ENCODE results near the gene KLHL42. TPM values are rescaled to one million over a fixed set of nuclear protein-coding genes. Genes with fewer than 3 reads are reported as not detected.
A peak's percentile ranks its signal among the peaks of the same experiment; 100 is the strongest.

Gene KLHL42
- total RNA-seq, 3 donors from 2014 or later = 11.7 to 14.3 (median 14.0) TPM

GRCh38 chr12:27797301-27798025 lies 17.4 kb downstream of the KLHL42 start:
- Mint-ChIP-seq H3K36me3 (ENCODE audit: insufficient read depth) (peaks cover 35% of the 10 kb centered on the region), H3K27me3 (ENCODE audit: low read depth) (no peaks in the 10 kb centered on the region), H3K4me3 (no peak overlapping the region), H3K9me3 (no peaks in the 10 kb centered on the region), H3K4me1 (ENCODE audit: low read depth) (peaks cover 30% of the 10 kb centered on the region)
- DNase-seq (no peak), ATAC-seq (no peak)

- Mint-ChIP-seq H3K9me3 (no peaks in the 10 kb centered on the region), H3K4me3 (peak overlapping the region; percentile 34), H3K27me3 (ENCODE audit: low read depth) (no peaks in the 10 kb centered on the region), H3K4me1 (ENCODE audit: low read depth) (peaks cover 34% of the 10 kb centered on the region), H3K36me3 (ENCODE audit: insufficient read depth) (peaks cover 25% of the 10 kb centered on the region)
- ATAC-seq = peak; percentile 27 to 49
- DNase-seq = no peak
Measured at GRCh38 chr12:27800819-27801218, 20.8 kb downstream of the KLHL42 start.

GRCh38 chr12:27801630-27802029 lies 21.6 kb downstream of the KLHL42 start:
- H3K9me3 Mint-ChIP-seq = no peaks in the 10 kb centered on the region
- no peak overlapping the region for H3K4me3 Mint-ChIP-seq
- peaks cover 42% of the 10 kb centered on the region for H3K4me1 Mint-ChIP-seq (ENCODE audit: low read depth)
- ATAC-seq = no peak
- peaks cover 3% of the 10 kb centered on the region for H3K27me3 Mint-ChIP-seq (ENCODE audit: low read depth)
- H3K36me3 Mint-ChIP-seq (ENCODE audit: insufficient read depth) = peaks cover 20% of the 10 kb centered on the region
- no peak for DNase-seq

- Mint-ChIP-seq H3K9me3 (no peaks in the 10 kb centered on the region), H3K4me1 (ENCODE audit: low read depth) (peaks cover 50% of the 10 kb centered on the region), H3K4me3 (no peak overlapping the region), H3K36me3 (ENCODE audit: insufficient read depth) (peaks cover 11% of the 10 kb centered on the region), H3K27me3 (ENCODE audit: low read depth) (peaks cover 6% of the 10 kb centered on the region)
- ATAC-seq = peak; percentile 62 to 66
- DNase-seq = no peak
Measured at GRCh38 chr12:27802511-27802910, 22.5 kb downstream of the KLHL42 start.

GRCh38 chr12:27802936-27803335 lies 22.9 kb downstream of the KLHL42 start:
- H3K4me3 Mint-ChIP-seq = no peak overlapping the region
- no peak for DNase-seq
- H3K27me3 Mint-ChIP-seq (ENCODE audit: low read depth) = peaks cover 6% of the 10 kb centered on the region
- no peak for ATAC-seq
- no peaks in the 10 kb centered on the region for H3K9me3 Mint-ChIP-seq
- H3K36me3 Mint-ChIP-seq (ENCODE audit: insufficient read depth) = peaks cover 7% of the 10 kb centered on the region
- H3K4me1 Mint-ChIP-seq (ENCODE audit: low read depth) = peaks cover 52% of the 10 kb centered on the region

- ATAC-seq (no peak), DNase-seq (no peak)
- Mint-ChIP-seq H3K36me3 (ENCODE audit: insufficient read depth) (peaks cover 2% of the 10 kb centered on the region), H3K4me3 (no peak overlapping the region), H3K4me1 (ENCODE audit: low read depth) (peaks cover 49% of the 10 kb centered on the region), H3K27me3 (ENCODE audit: low read depth) (peaks cover 6% of the 10 kb centered on the region), H3K9me3 (no peaks in the 10 kb centered on the region)
Measured at GRCh38 chr12:27805238-27805637, 25.2 kb downstream of the KLHL42 start.

GRCh38 chr12:27806259-27806658 lies 26.2 kb downstream of the KLHL42 start:
- H3K27me3 Mint-ChIP-seq (ENCODE audit: low read depth) = peaks cover 9% of the 10 kb centered on the region
- no peak overlapping the region for H3K4me3 Mint-ChIP-seq
- H3K36me3 Mint-ChIP-seq (ENCODE audit: insufficient read depth) = no peaks in the 10 kb centered on the region
- DNase-seq = no peak
- H3K9me3 Mint-ChIP-seq = no peaks in the 10 kb centered on the region
- peaks cover 39% of the 10 kb centered on the region for H3K4me1 Mint-ChIP-seq (ENCODE audit: low read depth)
- no peak for ATAC-seq

GRCh38 chr12:27807063-27807703 lies 27.1 kb downstream of the KLHL42 start:
- H3K9me3 Mint-ChIP-seq = no peaks in the 10 kb centered on the region
- H3K4me1 Mint-ChIP-seq (ENCODE audit: low read depth) = peaks cover 30% of the 10 kb centered on the region
- H3K27me3 Mint-ChIP-seq (ENCODE audit: low read depth) = peaks cover 13% of the 10 kb centered on the region
- ATAC-seq (peak; percentile 46 to 54), DNase-seq (peak; percentile 14)
- H3K36me3 Mint-ChIP-seq (ENCODE audit: insufficient read depth) = no peaks in the 10 kb centered on the region
- H3K4me3 Mint-ChIP-seq = peak overlapping the region; percentile 65

- H3K9me3 Mint-ChIP-seq = no peaks in the 10 kb centered on the region
- H3K27me3 Mint-ChIP-seq (ENCODE audit: low read depth) = peaks cover 18% of the 10 kb centered on the region
- no peak overlapping the region for H3K4me3 Mint-ChIP-seq
- no peak for ATAC-seq
- no peak for DNase-seq
- H3K36me3 Mint-ChIP-seq (ENCODE audit: insufficient read depth) = no peaks in the 10 kb centered on the region
- H3K4me1 Mint-ChIP-seq (ENCODE audit: low read depth) = peaks cover 21% of the 10 kb centered on the region
Measured at GRCh38 chr12:27808841-27809240, 28.8 kb downstream of the KLHL42 start.

- H3K36me3 Mint-ChIP-seq (ENCODE audit: insufficient read depth) = no peaks in the 10 kb centered on the region
- DNase-seq (no peak), ATAC-seq (no peak)
- peaks cover 33% of the 10 kb centered on the region for H3K4me1 Mint-ChIP-seq (ENCODE audit: low read depth)
- no peaks in the 10 kb centered on the region for H3K9me3 Mint-ChIP-seq
- H3K4me3 Mint-ChIP-seq = no peak overlapping the region
- H3K27me3 Mint-ChIP-seq (ENCODE audit: low read depth) = peaks cover 18% of the 10 kb centered on the region
Measured at GRCh38 chr12:27810756-27811155, 30.7 kb downstream of the KLHL42 start.

- H3K27me3 Mint-ChIP-seq (ENCODE audit: low read depth) = peaks cover 12% of the 10 kb centered on the region
- no peaks in the 10 kb centered on the region for H3K36me3 Mint-ChIP-seq (ENCODE audit: insufficient read depth)
- H3K9me3 Mint-ChIP-seq = no peaks in the 10 kb centered on the region
- ATAC-seq (no peak), DNase-seq (no peak)
- H3K4me3 Mint-ChIP-seq = no peak overlapping the region
- peaks cover 19% of the 10 kb centered on the region for H3K4me1 Mint-ChIP-seq (ENCODE audit: low read depth)
Measured at GRCh38 chr12:27812502-27812901, 32.5 kb downstream of the KLHL42 start.

GRCh38 chr12:27814411-27814810 lies 34.4 kb downstream of the KLHL42 start:
- Mint-ChIP-seq H3K4me3 (no peak overlapping the region), H3K27me3 (ENCODE audit: low read depth) (peaks cover 13% of the 10 kb centered on the region), H3K9me3 (no peaks in the 10 kb centered on the region), H3K4me1 (ENCODE audit: low read depth) (peaks cover 17% of the 10 kb centered on the region), H3K36me3 (ENCODE audit: insufficient read depth) (no peaks in the 10 kb centered on the region)
- DNase-seq = no peak
- no peak for ATAC-seq

- H3K9me3 Mint-ChIP-seq = no peaks in the 10 kb centered on the region
- no peak for DNase-seq
- H3K36me3 Mint-ChIP-seq (ENCODE audit: insufficient read depth) = no peaks in the 10 kb centered on the region
- peaks cover 17% of the 10 kb centered on the region for H3K4me1 Mint-ChIP-seq (ENCODE audit: low read depth)
- H3K27me3 Mint-ChIP-seq (ENCODE audit: low read depth) = peaks cover 14% of the 10 kb centered on the region
- no peak overlapping the region for H3K4me3 Mint-ChIP-seq
- ATAC-seq = no peak
Measured at GRCh38 chr12:27814851-27815591, 35.0 kb downstream of the KLHL42 start.

GRCh38 chr12:27817766-27818165 lies 37.7 kb downstream of the KLHL42 start:
- no peak overlapping the region for H3K4me3 Mint-ChIP-seq
- no peaks in the 10 kb centered on the region for H3K9me3 Mint-ChIP-seq
- no peaks in the 10 kb centered on the region for H3K36me3 Mint-ChIP-seq (ENCODE audit: insufficient read depth)
- ATAC-seq = no peak
- peaks cover 34% of the 10 kb centered on the region for H3K4me1 Mint-ChIP-seq (ENCODE audit: low read depth)
- DNase-seq = no peak
- H3K27me3 Mint-ChIP-seq (ENCODE audit: low read depth) = peaks cover 2% of the 10 kb centered on the region

Data from activated T-cell treated with anti-CD3 and anti-CD28 coated beads, Interleukin-2, amount 50 U/mL, for 4 hours (primary cell).